Measurements from ENCODE around the gene EXOC3L2. TPM values are rescaled to one million over a fixed set of nuclear protein-coding genes. Genes with fewer than 3 reads are reported as not detected.
"Not testable (repeated sequence)": the region's sequence is repeated elsewhere in the genome, so short reads cannot be mapped to it uniquely, and the experiment has no call there.

Gene EXOC3L2
- total and polyA plus RNA-seq, 7 donors: 0.14 to 1.7 (median 0.51) TPM; not detected in 3

DNA sequence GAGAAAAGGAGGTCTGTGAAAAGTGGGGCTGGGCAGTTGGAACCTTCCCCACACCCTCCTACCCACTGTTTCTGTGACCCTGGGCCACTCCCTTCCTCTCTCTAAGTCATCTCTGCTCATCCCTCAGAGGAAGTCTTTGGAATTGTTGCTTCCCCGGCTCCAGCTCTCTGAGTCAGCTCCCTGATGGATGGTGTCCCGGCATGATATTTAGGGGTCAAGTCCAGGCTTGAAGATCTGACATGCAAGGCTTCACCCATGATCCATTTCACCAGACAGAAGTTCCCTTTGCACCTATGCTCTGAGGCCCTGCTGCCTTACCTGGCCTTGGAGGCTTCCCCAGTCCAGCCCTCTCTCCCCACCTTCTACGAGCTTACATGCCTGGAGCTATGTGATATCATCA, 13.3 kb downstream of the EXOC3L2 start:
- DNase-seq: no peak
- intact Hi-C loops (cut with DNase I): no loop called here
- Histone ChIP-seq H3K9me3 (no peaks in the 10 kb centered on the region), H3K4me1 (no peaks in the 10 kb centered on the region), H3K27me3 (peaks cover 10 to 57% (median 32%) of the 10 kb centered on the region in 3 donors), H3K27ac (no peak overlapping the region), H3K36me3 (no peaks in the 10 kb centered on the region), H3K4me3 (no peak overlapping the region)
- 74 to 78% methylated on average over 3 of the region's 3 CpGs for WGBS, 2 donors
- TF ChIP-seq POLR2AphosphoS5 (IDR thresholded peaks at IDR 0.05) (no peak), POLR2A (IDR thresholded peaks at IDR 0.05) (no peak), EP300 (IDR thresholded peaks at IDR 0.05) (no peak)
- TF ChIP-seq, protein P1, sequence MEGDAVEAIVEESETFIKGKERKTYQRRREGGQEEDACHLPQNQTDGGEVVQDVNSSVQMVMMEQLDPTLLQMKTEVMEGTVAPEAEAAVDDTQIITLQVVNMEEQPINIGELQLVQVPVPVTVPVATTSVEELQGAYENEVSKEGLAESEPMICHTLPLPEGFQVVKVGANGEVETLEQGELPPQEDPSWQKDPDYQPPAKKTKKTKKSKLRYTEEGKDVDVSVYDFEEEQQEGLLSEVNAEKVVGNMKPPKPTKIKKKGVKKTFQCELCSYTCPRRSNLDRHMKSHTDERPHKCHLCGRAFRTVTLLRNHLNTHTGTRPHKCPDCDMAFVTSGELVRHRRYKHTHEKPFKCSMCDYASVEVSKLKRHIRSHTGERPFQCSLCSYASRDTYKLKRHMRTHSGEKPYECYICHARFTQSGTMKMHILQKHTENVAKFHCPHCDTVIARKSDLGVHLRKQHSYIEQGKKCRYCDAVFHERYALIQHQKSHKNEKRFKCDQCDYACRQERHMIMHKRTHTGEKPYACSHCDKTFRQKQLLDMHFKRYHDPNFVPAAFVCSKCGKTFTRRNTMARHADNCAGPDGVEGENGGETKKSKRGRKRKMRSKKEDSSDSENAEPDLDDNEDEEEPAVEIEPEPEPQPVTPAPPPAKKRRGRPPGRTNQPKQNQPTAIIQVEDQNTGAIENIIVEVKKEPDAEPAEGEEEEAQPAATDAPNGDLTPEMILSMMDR (IDR thresholded peaks at IDR 0.05): no peak

DNA sequence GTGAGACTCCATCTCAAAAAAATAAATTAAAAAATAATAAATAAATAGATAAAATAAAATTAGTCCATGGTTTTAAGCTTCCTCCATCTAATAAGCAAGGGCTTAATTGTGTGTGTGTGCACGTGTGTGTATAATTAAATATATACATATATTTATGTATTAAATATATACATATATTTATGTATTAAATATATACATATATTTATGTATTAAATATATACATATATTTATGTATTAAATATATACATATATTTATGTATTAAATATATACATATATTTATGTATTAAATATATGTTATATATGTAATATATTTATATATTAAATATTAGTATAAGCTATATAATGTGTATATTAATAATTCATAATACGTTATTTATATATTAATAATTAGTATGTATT, 16.2 kb downstream of the EXOC3L2 start:
- H3K9me3 ChIP-seq; H3K4me1 ChIP-seq; H3K4me3 ChIP-seq; intact Hi-C loops (cut with DNase I); H3K36me3 ChIP-seq; DNase-seq; H3K27ac ChIP-seq: not testable (repeated sequence)
- WGBS, 2 donors: 69 to 87% methylated on average over 2 of the region's 2 CpGs
- peaks cover 2 to 49% (median 19%) of the 10 kb centered on the region in 3 donors for H3K27me3 ChIP-seq

DNA sequence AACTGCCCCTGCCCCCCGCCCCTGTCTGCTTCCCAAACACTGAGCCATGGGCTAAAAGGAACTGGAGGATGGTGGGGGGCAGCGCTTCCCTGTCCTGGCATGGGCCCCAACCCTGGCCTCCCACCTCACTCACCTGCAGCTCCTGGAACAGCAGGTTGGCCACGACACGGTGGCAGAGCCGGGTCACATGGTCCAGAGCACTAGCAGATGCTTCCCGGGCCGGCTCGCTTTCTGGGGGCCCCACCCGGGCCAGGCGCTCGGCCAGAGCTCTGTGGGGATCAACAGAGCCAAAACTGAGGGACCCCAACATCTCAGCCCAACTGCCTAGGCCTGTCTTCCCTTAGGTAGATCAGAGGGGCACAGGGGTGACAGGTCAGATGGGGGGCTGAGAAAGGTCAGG, 20.6 kb downstream of the EXOC3L2 start:
- 33 to 72% methylated on average over 11 of the region's 11 CpGs for WGBS, 2 donors
- intact Hi-C loops (cut with DNase I): no loop called here
- Histone ChIP-seq H3K27me3 (peaks cover 0 to 38% (median 7%) of the 10 kb centered on the region in 3 donors), H3K4me3 (no peak overlapping the region), H3K27ac (no peak overlapping the region), H3K9me3 (no peaks in the 10 kb centered on the region), H3K36me3 (no peaks in the 10 kb centered on the region), H3K4me1 (no peaks in the 10 kb centered on the region)
- DNase-seq: no peak
- TF ChIP-seq, protein P1 (IDR thresholded peaks at IDR 0.05): no peak
- no peak for TF ChIP-seq EP300 (IDR thresholded peaks at IDR 0.05)
- no peak for TF ChIP-seq POLR2AphosphoS5 (IDR thresholded peaks at IDR 0.05)

DNA sequence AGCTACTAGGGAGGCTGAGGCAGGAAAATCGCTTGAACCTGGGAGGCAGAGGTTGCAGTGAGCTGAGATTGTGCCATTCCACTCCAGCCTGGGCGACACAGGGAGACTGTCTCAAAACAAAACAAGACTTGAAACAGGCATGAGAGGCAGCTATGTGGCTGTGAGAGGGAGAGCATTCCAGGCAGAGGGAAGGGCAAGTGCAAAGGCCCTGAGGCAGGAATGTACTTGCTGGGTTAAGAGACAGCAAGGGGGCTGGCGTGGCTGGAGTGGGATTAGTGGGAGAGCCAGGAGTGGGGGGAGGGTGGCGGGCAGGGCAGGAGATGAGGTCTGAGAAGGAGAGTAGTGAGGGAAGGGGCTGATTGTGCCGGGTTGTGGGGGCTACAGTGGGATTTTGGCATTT, 21.3 kb downstream of the EXOC3L2 start:
- Histone ChIP-seq H3K36me3 (no peaks in the 10 kb centered on the region), H3K9me3 (no peaks in the 10 kb centered on the region), H3K27me3 (peaks cover 0 to 46% (median 9%) of the 10 kb centered on the region in 3 donors), H3K4me3 (no peak overlapping the region), H3K4me1 (no peaks in the 10 kb centered on the region), H3K27ac (no peak overlapping the region)
- intact Hi-C loops (cut with DNase I): no loop called here
- no peak for DNase-seq
- no peak for TF ChIP-seq EP300 (IDR thresholded peaks at IDR 0.05)
- TF ChIP-seq, protein P1 (IDR thresholded peaks at IDR 0.05): no peak
- TF ChIP-seq POLR2A (IDR thresholded peaks at IDR 0.05): no peak
- no peak for TF ChIP-seq POLR2AphosphoS5 (IDR thresholded peaks at IDR 0.05)
- WGBS, 2 donors: 87 to 91% methylated on average over 5 of the region's 5 CpGs

DNA sequence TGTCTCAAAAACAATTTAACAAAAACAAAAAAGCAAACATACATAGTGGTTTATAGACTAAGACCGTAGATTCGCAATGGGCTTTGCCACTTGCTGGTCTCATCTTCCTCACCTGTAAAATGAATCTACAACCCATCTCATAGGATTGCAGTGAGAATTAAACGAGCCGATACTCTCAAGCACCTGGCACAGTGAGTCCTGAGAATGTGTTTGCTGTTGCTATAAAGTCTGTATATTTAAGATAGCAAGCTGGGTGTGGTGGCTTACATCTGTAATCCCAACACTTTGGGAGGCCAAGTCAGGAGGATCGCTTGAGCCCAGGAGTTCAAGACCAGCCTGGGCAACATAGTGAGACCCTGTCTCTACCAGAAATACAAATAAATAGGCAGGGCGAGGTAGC, 22.5 kb downstream of the EXOC3L2 start:
- TF ChIP-seq POLR2A (IDR thresholded peaks at IDR 0.05): no peak
- TF ChIP-seq, protein P1 (IDR thresholded peaks at IDR 0.05): no peak
- no peak for TF ChIP-seq POLR2AphosphoS5 (IDR thresholded peaks at IDR 0.05)
- TF ChIP-seq EP300 (IDR thresholded peaks at IDR 0.05): no peak
- Histone ChIP-seq H3K4me1 (peaks cover 0 to 3% (median under 1%) of the 10 kb centered on the region in 4 donors), H3K27me3 (peaks cover 4 to 54% (median 20%) of the 10 kb centered on the region in 3 donors), H3K4me3 (no peak overlapping the region), H3K36me3 (no peaks in the 10 kb centered on the region), H3K9me3 (no peaks in the 10 kb centered on the region), H3K27ac (no peak overlapping the region)
- WGBS, 2 donors: 31 to 79% methylated on average over 6 of the region's 6 CpGs
- no peak for DNase-seq
- intact Hi-C loops (cut with DNase I): no loop called here
